ENCODE data around the gene KCNJ12. TPM values are rescaled to one million over a fixed set of nuclear protein-coding genes. Genes with fewer than 3 reads are reported as not detected.
"Not testable (repeated sequence)": the region's sequence is repeated elsewhere in the genome, so short reads cannot be mapped to it uniquely, and the experiment has no call there.

Gene KCNJ12
- total and polyA plus RNA-seq, 4 donors, result 0.67 to 6.6 (median 2.5) TPM

DNA sequence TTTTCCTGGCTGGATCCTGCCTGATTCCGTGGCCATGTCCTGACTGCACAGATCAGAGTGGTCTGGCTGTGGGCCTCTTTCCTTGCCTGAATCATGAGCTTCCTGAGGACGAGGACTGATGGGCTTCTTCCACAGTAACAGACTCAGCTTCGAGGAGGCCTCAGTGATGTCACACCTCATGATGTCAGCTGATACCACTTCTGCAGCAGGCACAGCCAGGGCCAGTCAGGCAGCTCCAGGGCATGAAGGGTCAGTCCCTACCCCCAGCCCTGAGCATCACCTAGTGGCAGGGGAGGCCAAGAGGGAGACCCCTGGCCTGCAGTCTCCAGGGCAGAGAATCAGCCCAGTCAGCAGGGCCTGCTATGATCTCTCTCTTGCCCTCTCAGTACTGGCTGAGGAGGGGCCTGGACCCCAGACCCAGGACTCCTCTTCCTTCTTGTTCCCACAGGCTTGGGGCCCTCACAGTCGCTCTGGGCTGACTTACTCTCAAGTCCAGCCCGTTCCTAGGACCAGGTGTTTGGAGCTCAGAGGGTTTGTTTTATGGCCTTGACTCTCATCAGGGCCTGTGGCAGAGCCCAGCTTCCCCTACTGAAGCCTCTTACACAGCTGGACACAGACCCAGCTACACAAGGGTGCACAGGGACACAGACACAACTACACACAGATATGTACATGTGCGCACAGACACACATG is 26.7 kb upstream of the KCNJ12 start:
- H3K4me3 ChIP-seq; ATAC-seq (ENCODE audit: insufficient read depth, low FRiP score); DNase-seq; H3K27me3 ChIP-seq (ENCODE audit: control insufficient read depth in 3 of 3, insufficient read depth in 3 of 3, low read length in 2 of 3); H3K9me3 ChIP-seq (ENCODE audit: control insufficient read depth in 4 of 4, insufficient read depth in 3 of 4, low read length in 3 of 4); H3K27ac ChIP-seq (ENCODE audit: low read depth in 1 of 2, low read length in 1 of 2); H3K9ac ChIP-seq (ENCODE audit: insufficient read depth in 1 of 2, low read length in 2 of 2); H3K4me1 ChIP-seq (ENCODE audit: control insufficient read depth in 5 of 5, insufficient read depth in 5 of 5, low read length in 5 of 5); H3K36me3 ChIP-seq (ENCODE audit: control insufficient read depth in 4 of 4, insufficient read depth in 4 of 4, low read length in 4 of 4): not testable (repeated sequence)
- WGBS, 2 donors, result 76 to 79% methylated on average over 4 to 5 of the region's 6 CpGs

DNA sequence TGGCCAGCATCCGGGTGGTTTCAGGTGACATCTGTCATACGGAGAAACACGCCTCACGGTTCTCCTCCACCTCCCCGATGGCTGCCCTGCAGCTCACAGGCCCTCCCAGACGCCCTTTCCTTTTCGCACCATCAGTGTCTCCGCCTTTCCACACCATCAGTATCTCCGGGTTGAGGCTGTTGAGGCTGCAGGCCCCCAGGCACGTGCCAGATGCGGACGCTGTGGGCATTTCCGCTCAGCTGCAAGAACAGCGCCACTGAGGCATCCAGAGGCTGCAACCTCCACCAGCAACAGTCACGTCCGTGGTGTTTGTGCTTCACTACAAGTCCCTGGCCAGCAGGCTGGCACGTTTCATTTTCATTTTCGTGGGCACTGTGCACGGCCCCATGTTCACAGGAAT is 25.7 kb upstream of the KCNJ12 start:
- not testable (repeated sequence) for H3K27ac ChIP-seq (ENCODE audit: low read depth in 1 of 2, low read length in 1 of 2); DNase-seq; ATAC-seq (ENCODE audit: insufficient read depth, low FRiP score); H3K27me3 ChIP-seq (ENCODE audit: control insufficient read depth in 3 of 3, insufficient read depth in 3 of 3, low read length in 2 of 3); H3K36me3 ChIP-seq (ENCODE audit: control insufficient read depth in 4 of 4, insufficient read depth in 4 of 4, low read length in 4 of 4); H3K9ac ChIP-seq (ENCODE audit: insufficient read depth in 1 of 2, low read length in 2 of 2); H3K9me3 ChIP-seq (ENCODE audit: control insufficient read depth in 4 of 4, insufficient read depth in 3 of 4, low read length in 3 of 4); H3K4me1 ChIP-seq (ENCODE audit: control insufficient read depth in 5 of 5, insufficient read depth in 5 of 5, low read length in 5 of 5); H3K4me3 ChIP-seq
- 80 to 81% methylated on average over 13 to 19 of the region's 19 CpGs for WGBS, 2 donors

DNA sequence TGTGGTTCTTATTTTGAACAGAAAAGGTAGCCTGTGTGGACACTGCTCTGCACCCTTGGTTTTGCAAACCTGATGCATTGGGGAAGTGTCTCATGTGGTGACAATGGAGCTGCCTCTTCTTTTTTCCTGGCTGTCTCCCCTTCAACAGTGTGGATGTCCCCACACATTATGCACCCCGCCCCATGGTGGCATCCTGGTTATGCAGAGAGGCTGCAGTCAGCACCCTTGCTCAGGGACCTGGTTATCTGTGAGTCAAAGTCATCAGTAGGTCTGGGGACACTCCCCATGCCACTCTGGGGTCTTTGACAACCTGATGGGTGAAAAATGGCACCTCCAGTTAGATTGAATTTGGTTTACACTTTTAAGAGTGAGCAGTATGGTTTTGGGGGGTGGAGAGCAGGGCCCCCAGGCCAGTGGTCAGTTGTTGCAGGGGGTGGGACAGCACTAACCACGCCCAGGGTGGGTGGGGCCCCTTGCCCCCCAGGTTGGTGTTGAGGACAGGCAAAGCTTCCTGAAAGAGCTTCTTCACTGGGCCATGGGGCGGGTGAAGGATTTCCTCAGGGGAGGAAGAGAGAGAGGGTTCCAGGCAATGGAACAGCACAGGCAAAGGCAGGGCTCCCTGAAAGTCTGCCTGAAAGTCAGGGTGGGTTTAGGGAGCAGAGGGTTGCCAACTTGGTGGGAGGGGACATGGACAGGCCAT is 24.6 kb upstream of the KCNJ12 start:
- DNase-seq (no peak), ATAC-seq (ENCODE audit: insufficient read depth, low FRiP score) (no peak)
- no peaks in the 10 kb centered on the region for H3K9me3 ChIP-seq (ENCODE audit: control insufficient read depth in 4 of 4, insufficient read depth in 3 of 4, low read length in 3 of 4)
- H3K4me1 ChIP-seq (ENCODE audit: control insufficient read depth in 5 of 5, insufficient read depth in 5 of 5, low read length in 5 of 5), result no peaks in the 10 kb centered on the region
- WGBS, 2 donors, result 74 to 75% methylated on average over 3 of the region's 3 CpGs
- no peaks in the 10 kb centered on the region for H3K36me3 ChIP-seq (ENCODE audit: control insufficient read depth in 4 of 4, insufficient read depth in 4 of 4, low read length in 4 of 4)
- no peak overlapping the region for H3K4me3 ChIP-seq
- no peak for TF ChIP-seq CTCF (IDR thresholded peaks at IDR 0.05; ENCODE audit: control extremely low read depth, extremely low read depth)
- no peak overlapping the region for H3K9ac ChIP-seq (ENCODE audit: insufficient read depth in 1 of 2, low read length in 2 of 2)
- no peaks in the 10 kb centered on the region for H3K27me3 ChIP-seq (ENCODE audit: control insufficient read depth in 3 of 3, insufficient read depth in 3 of 3, low read length in 2 of 3)
- H3K27ac ChIP-seq (ENCODE audit: low read depth in 1 of 2, low read length in 1 of 2), result no peak overlapping the region

DNA sequence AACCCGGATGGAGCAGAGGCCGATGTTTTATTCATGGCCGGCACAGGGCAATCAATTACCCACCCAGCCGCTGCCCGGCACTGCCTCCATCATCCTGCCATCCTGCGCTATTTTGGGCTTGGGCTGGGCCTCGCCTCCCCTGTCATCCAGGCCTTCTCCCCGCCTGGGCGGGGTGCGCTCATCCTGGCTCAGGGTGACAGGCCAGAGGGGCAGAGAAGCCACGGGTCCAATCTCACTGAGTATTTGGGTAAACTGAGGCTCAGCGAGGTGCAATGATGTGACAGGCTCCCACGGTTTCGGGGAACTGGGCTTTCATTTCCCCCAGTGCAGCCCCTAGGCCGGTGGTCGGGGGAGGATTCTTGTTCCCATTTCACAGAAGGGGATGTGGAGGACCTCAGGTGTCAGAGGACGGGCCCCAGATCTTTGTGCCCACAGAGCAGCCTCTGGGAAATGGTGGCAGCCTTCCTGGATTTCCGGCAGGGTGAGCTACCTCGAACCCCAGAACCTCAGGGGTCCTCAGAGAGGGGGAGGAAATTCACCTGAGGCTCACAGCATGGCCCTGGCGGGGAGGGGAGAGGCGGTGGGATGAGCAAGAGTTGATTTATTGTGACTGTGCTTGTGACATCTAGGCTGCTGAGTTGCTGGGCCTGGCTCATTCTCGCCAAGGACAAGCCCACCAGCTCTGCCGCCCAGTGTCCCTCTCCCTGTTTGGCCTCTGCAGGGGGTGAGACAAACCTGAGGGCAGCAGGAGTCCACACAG is 23.8 kb upstream of the KCNJ12 start:
- H3K27me3 ChIP-seq (ENCODE audit: control insufficient read depth in 3 of 3, insufficient read depth in 3 of 3, low read length in 2 of 3), result no peaks in the 10 kb centered on the region
- 93 to 94% methylated on average over 23 of the region's 23 CpGs for WGBS, 2 donors

More for the DNA sequence above, 23.8 kb upstream of the KCNJ12 start:
- Histone ChIP-seq H3K4me3 (no peak overlapping the region), H3K27ac (ENCODE audit: low read depth in 1 of 2, low read length in 1 of 2) (no peak overlapping the region), H3K9me3 (ENCODE audit: control insufficient read depth in 4 of 4, insufficient read depth in 3 of 4, low read length in 3 of 4) (no peaks in the 10 kb centered on the region), H3K36me3 (ENCODE audit: control insufficient read depth in 4 of 4, insufficient read depth in 4 of 4, low read length in 4 of 4) (no peaks in the 10 kb centered on the region), H3K4me1 (ENCODE audit: control insufficient read depth in 5 of 5, insufficient read depth in 5 of 5, low read length in 5 of 5) (no peaks in the 10 kb centered on the region), H3K9ac (ENCODE audit: insufficient read depth in 1 of 2, low read length in 2 of 2) (no peak overlapping the region)
- TF ChIP-seq CTCF (IDR thresholded peaks at IDR 0.05; ENCODE audit: control extremely low read depth, extremely low read depth), result no peak
- DNase-seq (no peak), ATAC-seq (ENCODE audit: insufficient read depth, low FRiP score) (no peak)
